Renal pelvis (tissue), 4 donors: ENCODE results near the gene ATP5F1D. TPM values are rescaled to one million over a fixed set of nuclear protein-coding genes. Genes with fewer than 3 reads are reported as not detected.

Experiments used
- DNase-seq: peaks from one replicate; pipeline ENCODE4 v3.0.0-alpha.2; 2013
- polyA plus RNA-seq, 3 donors: library from polyadenylated mRNA; unstranded; fragments of 120-200 nt; gene quantifications; one replicate each; pipeline ENCODE4 v1.2.1, GENCODE V29; 2013; ENCODE audit not compliant: insufficient read length in 3 of 3

Gene ATP5F1D
- polyA plus RNA-seq, 3 donors = 119 to 152 (median 149) TPM

DNA sequence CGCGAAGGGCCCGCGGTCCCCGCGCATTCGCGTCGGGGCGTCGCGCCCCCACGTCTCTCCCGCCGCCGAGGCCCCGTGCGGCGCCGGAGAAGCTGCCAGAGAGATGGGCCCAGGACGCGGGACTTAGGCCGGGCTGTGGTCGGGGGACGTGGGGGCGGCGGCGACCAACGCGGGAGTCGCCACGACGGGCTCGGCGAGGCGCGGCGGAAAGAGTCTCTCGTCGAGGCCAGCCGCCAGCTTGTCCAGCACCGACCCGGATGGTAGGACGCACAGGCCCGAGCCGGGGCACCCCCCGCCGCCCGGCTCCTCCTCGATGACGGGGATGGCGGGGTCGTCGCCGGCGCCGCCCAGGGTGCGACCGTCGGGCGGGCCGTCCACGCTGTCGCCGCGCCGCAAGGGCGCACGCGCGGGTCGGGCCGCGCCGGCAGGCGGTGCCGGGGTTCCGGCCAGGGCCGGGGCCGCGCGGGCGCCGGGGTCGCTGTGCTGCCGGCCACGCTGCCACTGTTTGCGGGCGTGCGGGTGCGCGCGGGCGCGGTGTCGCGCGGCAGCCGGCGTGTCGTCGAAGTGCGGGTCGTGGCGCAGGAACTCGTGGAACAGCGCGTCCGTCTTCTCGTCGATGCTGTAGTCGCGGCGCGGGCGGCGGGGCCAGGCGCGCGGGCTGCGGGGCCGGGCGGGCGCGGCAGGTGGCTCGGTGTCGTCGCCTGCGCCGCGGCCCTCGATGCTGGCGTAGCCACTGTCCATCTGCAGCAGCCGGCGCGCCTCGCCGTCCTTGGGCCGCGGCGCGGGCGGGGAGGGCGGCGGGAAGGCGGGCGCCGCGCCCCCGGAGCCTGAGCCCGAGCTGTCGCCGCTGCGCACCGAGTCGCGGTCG, 12.3 kb upstream of the ATP5F1D start:
- DNase-seq = no peak

- DNase-seq = no peak
Observed at GRCh38 chr19:1229924-1230782, 11.4 kb upstream of the ATP5F1D start.

GRCh38 chr19:1230783-1231489, 10.6 kb upstream of the ATP5F1D start:
- DNase-seq = no peak

DNA sequence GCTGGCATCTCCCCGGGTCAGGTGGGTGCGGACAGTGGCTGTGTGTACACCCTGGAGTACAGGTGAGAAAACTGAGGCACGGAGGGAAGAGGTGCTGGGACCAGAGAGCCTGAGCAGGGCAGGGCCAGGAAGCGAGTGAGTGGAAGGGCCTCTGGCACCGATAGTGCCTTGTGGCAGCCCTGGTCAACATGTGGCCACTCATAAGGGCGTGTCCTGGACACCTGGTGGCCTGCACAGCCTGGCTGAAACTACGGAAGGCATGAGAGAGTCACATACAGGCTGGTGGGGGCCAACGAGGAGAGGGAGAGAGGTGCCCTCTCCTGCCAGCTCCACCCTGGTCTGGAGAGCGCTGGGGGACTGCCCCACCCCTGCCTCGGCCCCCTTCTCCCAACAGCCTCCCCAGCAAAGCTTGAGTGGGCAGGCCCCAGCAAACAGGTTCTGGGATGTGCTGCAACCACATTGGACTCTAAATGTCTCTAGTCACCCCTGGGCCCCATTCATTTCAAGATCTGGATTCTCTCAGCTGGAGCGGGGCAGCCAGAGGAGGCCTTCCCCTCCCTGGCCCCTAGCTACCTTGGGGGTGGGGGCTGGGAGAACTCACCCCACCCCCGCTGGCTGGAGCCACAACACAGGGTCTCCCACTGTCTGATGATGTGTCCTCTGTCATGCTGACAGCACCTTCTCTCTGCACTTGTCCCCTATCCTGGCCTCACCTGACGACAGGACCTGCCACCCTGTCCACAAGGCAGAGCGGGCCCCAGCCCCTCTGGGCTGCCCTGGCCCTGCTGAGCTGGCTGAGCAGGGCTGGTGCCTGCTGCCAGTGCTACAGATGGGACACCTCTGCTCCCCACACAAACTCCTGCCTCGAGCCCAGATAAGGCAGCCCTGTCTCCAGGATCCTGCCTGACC, 9.6 kb upstream of the ATP5F1D start:
- no peak for DNase-seq

- DNase-seq = no peak
Observed at GRCh38 chr19:1232652-1233072, 8.9 kb upstream of the ATP5F1D start.

DNA sequence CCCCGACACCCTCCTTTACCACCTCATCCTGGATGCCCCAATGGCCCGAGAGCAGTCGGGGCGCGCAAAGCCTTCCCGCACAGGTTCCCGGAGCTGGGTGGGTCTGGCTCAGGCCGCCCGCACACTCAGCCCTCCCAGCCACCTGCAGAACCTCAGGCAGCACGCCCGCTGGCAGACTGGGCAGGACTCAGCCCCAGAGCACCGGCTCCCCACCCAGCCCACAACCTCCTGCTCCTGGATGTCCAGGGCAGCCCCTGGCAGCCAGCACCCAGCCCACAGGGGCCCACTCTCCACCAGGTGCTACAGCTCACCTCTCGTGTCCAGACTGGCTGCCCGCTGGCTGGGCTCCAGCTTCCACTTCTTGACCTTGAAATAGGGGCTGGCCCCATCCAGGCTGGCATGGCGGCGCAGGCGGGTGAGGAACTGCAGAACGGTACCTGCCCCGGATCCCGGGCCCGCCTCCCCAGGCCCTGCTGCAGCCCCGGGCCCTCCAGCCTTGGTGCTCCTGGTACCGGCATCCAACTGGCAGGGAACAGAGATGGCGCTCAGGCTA, 8.4 kb upstream of the ATP5F1D start:
- DNase-seq = no peak

DNA sequence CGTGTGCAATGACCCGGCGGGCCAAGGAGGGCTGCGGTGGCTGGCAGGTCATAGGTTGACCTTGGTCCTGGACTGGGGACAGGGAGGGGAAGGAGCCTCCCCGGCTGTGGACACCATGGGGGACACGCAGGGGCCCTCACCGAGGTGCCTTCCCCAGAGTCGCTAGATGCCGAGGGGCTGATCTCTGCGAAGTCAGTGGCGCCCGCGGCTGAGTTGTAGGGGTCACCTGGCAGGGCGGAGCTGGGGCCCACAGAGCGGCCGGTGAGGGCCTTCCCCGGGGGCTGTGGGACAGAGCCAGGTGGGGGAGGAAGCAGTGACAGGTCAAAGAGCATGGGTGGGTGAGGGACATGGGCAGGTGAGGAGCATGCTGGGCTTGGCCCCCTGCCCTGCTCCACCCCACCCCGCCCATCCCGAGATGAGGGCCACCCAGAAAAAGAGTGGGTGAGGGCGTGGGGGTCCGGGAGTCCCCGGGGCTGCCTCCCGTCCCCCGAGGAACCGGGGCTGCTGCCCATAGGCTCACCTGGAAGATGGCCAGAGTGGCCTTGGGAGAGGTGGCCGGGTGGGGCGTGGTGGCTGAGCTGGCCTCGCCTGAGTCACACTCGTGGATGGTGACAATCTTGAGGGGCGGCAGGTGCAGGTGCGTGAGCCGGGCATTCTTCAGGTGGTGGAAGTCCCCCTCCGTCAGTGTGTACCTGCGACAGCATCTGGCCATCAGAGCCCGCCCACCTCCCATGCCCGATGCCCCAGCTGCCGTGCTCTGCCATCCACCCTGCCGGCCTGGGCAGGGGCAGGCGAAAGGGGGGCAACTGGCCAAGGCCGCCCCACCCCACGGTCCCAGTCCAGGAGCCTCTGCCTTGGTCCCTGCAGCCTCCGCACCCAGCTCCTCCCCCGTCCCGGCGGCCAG, 7.2 kb upstream of the ATP5F1D start:
- DNase-seq = no peak

GRCh38 chr19:1234955-1235380, 6.6 kb upstream of the ATP5F1D start:
- DNase-seq = no peak

- DNase-seq = no peak
Observed at GRCh38 chr19:1235625-1236538, 5.7 kb upstream of the ATP5F1D start.

DNA sequence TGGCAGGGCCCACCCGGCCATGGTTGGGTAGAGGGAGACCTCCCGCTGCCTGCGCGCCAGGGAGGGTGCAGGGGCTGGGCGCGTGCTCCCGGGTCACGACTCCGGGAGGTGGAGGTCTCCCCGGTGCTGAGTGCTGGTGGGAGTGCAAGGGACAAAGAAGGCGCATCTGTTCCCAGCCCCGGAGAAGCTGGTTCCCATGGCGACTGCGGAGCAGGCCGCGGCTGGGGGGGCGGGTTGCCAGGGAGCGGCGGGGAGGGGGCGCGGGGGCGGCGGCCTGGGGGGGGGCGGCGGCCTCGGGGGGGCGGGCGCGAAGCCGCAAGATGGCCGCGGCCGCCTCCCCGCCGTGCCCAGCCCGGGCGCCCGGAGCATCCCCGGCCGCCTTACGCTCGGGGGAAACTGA, 5.0 kb upstream of the ATP5F1D start:
- DNase-seq = no peak

- no peak for DNase-seq
Observed at GRCh38 chr19:1237027-1237659, 4.4 kb upstream of the ATP5F1D start.

DNA sequence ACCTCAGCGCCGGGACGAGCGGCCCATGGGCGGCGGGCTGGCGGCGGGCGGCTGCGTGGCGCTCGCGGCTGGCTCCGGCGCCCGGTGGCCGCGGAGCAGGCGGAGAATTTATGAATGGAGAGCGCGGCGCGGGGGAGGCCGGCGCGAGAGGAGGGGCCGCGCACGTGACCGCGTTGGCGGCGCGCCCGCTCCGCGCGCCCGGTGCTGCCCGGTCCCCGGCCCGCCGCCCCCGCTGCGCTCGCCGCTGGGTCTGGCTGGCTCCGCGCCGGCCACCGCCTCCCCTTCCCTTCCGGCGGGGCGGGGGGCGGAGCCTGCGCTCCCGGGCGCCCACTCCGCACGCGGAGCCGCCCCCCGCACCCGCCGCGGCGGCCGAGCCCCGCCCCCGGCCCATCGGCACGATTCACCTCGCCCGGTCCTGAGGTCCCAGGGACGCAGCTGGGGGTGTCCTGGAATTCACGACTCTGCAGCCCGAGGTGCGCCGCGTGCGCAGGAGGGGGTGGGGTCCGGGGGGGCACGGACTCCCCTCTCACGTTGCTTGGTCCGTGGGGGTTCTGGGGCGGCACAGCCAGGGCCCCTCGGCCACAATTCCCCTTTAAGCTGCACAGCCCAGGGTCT, 3.7 kb upstream of the ATP5F1D start, which contains the start of gene CBARP:
CBARP (minus strand) TSS at position 252 of the 615 bp plus-strand sequence. CDS start 1,905 bp downstream, outside the sequence.
- no peak for DNase-seq

- DNase-seq = no peak
Observed at GRCh38 chr19:1238369-1239303, 2.9 kb upstream of the ATP5F1D start.

GRCh38 chr19:1239420-1239795, 2.1 kb upstream of the ATP5F1D start:
- no peak for DNase-seq

DNA sequence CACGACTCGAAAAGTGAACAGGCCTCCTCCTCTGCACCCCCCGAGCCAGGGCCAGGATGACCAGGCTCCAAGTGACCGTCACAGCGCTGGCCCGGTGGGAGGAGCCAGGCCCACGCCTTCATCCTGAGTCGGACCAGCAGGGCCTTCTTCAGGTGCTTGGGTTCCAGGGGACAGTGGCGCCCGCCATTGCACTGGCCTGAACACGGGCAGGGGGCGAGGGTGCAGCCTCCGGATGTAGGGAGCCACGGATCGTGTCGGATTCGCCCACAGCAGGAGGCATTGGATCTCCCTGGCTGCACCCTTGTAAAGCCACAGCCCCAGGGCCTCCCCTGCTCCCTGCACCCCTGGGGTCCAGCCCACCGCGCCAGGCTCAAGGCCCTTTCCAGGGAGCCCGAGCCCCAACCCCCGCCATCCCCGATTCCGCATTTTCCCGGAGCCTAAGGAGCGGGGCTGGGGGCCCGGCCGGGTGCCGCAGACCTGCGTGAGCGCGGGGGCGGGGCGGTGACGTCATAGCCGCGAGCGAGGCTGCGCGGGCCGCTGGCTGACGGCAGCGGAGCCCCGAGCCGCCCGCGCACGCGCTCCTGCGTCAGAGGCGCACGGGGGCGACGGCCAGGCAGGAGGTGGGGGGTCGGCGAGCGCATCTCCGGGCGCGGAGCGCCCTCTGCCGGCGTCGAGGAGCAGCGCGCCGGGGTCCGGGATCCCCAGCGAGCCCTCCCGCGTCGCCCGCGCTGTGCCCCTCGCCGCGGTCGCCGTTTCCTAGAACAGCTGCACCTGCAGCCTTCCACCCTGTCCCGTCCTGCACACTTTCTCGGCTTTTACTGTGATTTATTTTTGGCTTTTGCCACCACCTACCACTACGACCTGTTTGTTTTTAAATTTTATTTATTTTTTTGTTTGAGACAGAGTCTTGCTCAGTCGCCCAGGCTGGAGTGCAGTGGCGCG, 1.5 kb upstream of the ATP5F1D start:
- peak; percentile 90 for DNase-seq
